ENCODE data around the gene SEMA3E.

DNA sequence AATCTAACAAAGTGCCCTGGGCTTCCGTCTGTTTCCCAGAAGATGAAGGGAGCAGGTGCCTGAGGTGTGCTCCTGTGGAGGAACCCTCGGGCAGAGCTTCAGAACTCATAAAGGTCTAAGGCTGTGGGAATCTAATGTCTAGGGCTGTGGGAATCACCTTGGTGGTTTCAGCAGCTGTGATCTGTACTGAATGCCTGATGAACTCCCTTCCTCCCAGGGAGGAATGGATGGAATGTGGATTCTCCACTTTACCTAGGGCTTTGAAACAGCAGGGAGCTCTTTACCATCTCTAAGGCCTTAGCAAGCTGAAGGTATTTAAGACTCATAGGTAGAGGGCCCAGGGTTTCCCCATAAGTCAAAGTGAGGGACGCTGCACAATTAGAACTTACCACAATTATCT is 36.0 kb upstream of the SEMA3E start:
- TF ChIP-seq, protein P1, sequence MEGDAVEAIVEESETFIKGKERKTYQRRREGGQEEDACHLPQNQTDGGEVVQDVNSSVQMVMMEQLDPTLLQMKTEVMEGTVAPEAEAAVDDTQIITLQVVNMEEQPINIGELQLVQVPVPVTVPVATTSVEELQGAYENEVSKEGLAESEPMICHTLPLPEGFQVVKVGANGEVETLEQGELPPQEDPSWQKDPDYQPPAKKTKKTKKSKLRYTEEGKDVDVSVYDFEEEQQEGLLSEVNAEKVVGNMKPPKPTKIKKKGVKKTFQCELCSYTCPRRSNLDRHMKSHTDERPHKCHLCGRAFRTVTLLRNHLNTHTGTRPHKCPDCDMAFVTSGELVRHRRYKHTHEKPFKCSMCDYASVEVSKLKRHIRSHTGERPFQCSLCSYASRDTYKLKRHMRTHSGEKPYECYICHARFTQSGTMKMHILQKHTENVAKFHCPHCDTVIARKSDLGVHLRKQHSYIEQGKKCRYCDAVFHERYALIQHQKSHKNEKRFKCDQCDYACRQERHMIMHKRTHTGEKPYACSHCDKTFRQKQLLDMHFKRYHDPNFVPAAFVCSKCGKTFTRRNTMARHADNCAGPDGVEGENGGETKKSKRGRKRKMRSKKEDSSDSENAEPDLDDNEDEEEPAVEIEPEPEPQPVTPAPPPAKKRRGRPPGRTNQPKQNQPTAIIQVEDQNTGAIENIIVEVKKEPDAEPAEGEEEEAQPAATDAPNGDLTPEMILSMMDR (IDR thresholded peaks at IDR 0.05; ENCODE audit: insufficient read depth, low read depth, low read length), result no peak
- no peak for TF ChIP-seq EZH2 (IDR thresholded peaks at IDR 0.05; ENCODE audit: insufficient read depth, low read length)

Data from astrocyte (in vitro differentiated cells and primary cell).